HFFc6 (cell line): Measurements from ENCODE around the gene DUSP3. TPM values are rescaled to one million over a fixed set of nuclear protein-coding genes. Genes with fewer than 3 reads are reported as not detected.
A peak's percentile ranks its signal among the peaks of the same experiment; 100 is the strongest.

Experiments
- DNase-seq: peaks from one replicate; pipeline ENCODE4 v3.0.0-alpha.2; 2018
- H3K27ac Mint-ChIP-seq: 2 replicates; pipeline ENCODE4 v1.8.0; 2020; ENCODE audit warnings: mild to moderate bottlenecking, mixed read lengths
- H3K27me3 Mint-ChIP-seq: 2 replicates; pipeline ENCODE4 v1.8.0; 2021; ENCODE audit warnings: mild to moderate bottlenecking, moderate library complexity, mixed read lengths; ENCODE audit not compliant: insufficient read depth
- H3K36me3 Mint-ChIP-seq: 2 replicates; pipeline ENCODE4 v1.8.0; 2021; ENCODE audit warnings: low read depth, mixed read lengths
- H3K4me1 Mint-ChIP-seq: 2 replicates; pipeline ENCODE4 v1.8.0; 2020; ENCODE audit warnings: low read depth, mixed read lengths
- H3K4me3 Mint-ChIP-seq: 2 replicates; pipeline ENCODE4 v1.8.0; 2020; ENCODE audit warnings: mild to moderate bottlenecking, moderate library complexity, mixed read lengths
- H3K9me3 Mint-ChIP-seq: 2 replicates; pipeline ENCODE4 v1.8.0; 2020; ENCODE audit warnings: mild to moderate bottlenecking, mixed read lengths
- CTCF ChIP-seq: fragments of 200-600 bp; sonication (generic); IDR thresholded peaks from 2 replicates; pipeline ENCODE4 v1.5.0; 2021; ENCODE audit warnings: antibody characterized with exemption, mild to moderate bottlenecking
- total RNA-seq, 6 experiments: library from RNA; stranded (reverse); fragmentation: NEBNext Ultra II Directional; extraction: Animal tissue kit (Norgen Biotek cat#: 25700); gene quantifications; 2 replicates in 1 of 6; 3 replicates in 5 of 6; pipeline ENCODE4 v1.2.3, GENCODE V29; 2021

DUSP3 gene
- total RNA-seq, 6 experiments from 2014 or later: 34.3 to 47.2 (median 38.3) TPM

DNA sequence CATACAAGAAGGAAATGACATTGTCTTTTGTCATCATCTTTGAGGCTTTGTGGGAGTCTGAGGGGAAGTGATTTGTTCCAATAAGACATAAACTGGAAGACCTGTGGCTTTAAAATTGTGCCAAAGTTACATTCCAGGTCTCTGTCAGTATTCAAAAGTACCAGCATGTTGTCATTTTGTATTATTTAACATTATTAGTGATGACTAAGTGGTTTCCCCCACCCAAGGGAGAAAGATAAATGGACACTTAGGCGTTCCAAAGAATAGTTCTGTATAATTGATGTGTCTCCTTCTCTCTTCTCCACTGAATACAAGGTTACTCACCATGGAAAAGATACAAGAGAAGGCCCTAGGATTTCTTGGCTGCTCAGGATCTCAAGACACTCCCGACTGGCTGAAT lies 5.3 kb upstream of the DUSP3 start:
- Mint-ChIP-seq H3K36me3 (peaks cover 4% of the 10 kb centered on the region; the same call in 1 of the 2 replicates), H3K9me3 (no peaks in the 10 kb centered on the region), H3K27me3 (peaks cover 31% of the 10 kb centered on the region), H3K4me3 (peak overlapping the region; percentile 66), H3K4me1 (peaks cover 32% of the 10 kb centered on the region), H3K27ac (peak overlapping the region; percentile 79)
- DNase-seq: peak; percentile 60
- no peak for TF ChIP-seq CTCF

DNA sequence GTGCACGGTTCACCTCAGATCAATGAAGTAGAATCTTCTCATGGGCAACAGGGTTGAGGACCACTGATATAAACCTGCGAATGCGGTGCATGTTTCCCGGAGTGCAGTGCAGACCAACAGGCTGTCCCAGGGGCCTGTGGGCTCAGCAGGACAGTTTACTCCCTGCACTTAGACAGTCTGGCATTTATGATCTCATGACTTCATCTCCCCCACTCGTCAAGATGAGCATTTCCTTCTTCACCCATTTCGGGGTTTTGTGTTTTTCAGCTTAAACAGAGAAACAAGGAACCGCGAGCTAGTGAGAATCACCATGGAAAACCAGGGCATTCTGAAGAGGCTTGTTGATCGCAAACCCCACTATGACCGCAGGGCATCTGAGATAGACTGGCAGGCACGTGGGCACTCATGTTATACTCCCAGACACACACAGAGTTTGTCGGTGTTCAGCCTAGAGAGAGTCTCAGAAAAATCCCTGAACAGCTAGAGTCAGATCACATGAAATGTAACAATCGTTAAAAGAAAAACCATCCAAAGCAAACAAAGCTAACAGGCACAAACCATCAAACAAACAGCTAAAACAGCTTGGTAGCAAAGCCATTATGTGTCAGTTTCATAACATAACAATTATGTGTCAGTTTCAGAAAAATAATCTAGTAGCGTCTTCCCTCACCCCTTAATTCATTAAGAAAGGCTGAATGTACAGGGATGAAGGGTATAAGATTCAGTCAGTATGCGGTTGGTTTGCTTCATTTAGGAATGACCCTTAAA lies 4.3 kb upstream of the DUSP3 start:
- TF ChIP-seq CTCF: no peak
- peaks cover 33% of the 10 kb centered on the region for H3K27me3 Mint-ChIP-seq
- H3K4me1 Mint-ChIP-seq: peaks cover 32% of the 10 kb centered on the region
- no peaks in the 10 kb centered on the region for H3K9me3 Mint-ChIP-seq
- H3K36me3 Mint-ChIP-seq: peaks cover 4% of the 10 kb centered on the region; the same call in 1 of the 2 replicates
- H3K4me3 Mint-ChIP-seq: no peak overlapping the region; the same call in 1 of the 2 replicates
- DNase-seq: no peak
- H3K27ac Mint-ChIP-seq: peak overlapping the region; percentile 79; the same call in 1 of the 2 replicates

DNA sequence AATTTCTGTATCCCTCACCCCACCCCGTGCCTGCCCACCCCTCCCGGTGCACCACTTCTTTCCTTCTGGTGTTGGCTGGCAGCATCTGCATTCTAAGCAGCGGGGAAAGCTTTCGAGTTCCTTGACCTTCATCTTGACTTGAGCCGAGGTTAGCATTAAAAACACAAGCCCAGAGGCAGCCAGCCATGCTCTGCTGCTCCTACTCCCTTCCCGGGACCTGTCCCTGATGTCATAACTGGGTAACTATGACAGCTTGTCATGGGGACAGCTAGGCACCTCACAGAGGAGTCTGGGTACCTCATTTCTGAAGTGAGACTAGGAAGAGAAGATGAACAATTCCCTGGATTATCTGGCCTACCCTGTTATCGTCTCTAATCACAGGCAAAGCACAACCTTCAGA lies 1.4 kb upstream of the DUSP3 start, which contains the start of gene CFAP97D1:
TSS of gene CFAP97D1 (plus strand) at position 301 of the 400 bp plus-strand sequence. CDS start at position 329, 28 bp downstream.
- H3K4me1 Mint-ChIP-seq: peaks cover 33% of the 10 kb centered on the region
- peak within 1 kb of the TSS; percentile 83 for H3K4me3 Mint-ChIP-seq
- peaks cover 4% of the 10 kb centered on the region; the same call in 1 of the 2 replicates for H3K36me3 Mint-ChIP-seq
- peaks cover 35% of the 10 kb centered on the region for H3K27me3 Mint-ChIP-seq
- no peak for TF ChIP-seq CTCF
- no peaks in the 10 kb centered on the region for H3K9me3 Mint-ChIP-seq
- DNase-seq: no peak
- H3K27ac Mint-ChIP-seq: no peak within 1 kb of the TSS; the same call in 1 of the 2 replicates

GRCh38 chr17:43779145-43780125 lies 658 bp upstream of the DUSP3 start:
- peaks cover 26% of the 10 kb centered on the region for H3K4me1 Mint-ChIP-seq
- DNase-seq: no peak
- H3K9me3 Mint-ChIP-seq: no peaks in the 10 kb centered on the region
- peak overlapping the region; percentile 83 for H3K4me3 Mint-ChIP-seq
- no peak overlapping the region; the same call in 1 of the 2 replicates for H3K27ac Mint-ChIP-seq
- TF ChIP-seq CTCF: peak; percentile 28
- peaks cover 32% of the 10 kb centered on the region for H3K27me3 Mint-ChIP-seq
- peaks cover 4% of the 10 kb centered on the region; the same call in 1 of the 2 replicates for H3K36me3 Mint-ChIP-seq
